GM21786 (cell line): ENCODE results near the gene SLC27A5.
A peak's percentile ranks its signal among the peaks of the same experiment; 100 is the strongest.
"Not testable (repeated sequence)": the region's sequence is repeated elsewhere in the genome, so short reads cannot be mapped to it uniquely, and the experiment has no call there.

Experiments
- ATAC-seq: cut with Tn5 transposase; IDR thresholded peaks from one replicate; pipeline ENCODE4 v1.9.1; 2021; ENCODE audit not compliant: unreplicated experiment

SLC27A5 gene

GRCh38 chr19:58531034-58531840 lies 19.4 kb upstream of the SLC27A5 start:
- ATAC-seq = no peak

GRCh38 chr19:58529405-58529804 lies 17.6 kb upstream of the SLC27A5 start:
- ATAC-seq = no peak

- ATAC-seq = no peak
Observed at GRCh38 chr19:58522709-58523108, 10.9 kb upstream of the SLC27A5 start.

- no peak for ATAC-seq
Observed at GRCh38 chr19:58521651-58522050, 9.9 kb upstream of the SLC27A5 start.

- no peak for ATAC-seq
Observed at GRCh38 chr19:58520257-58520599, 8.4 kb upstream of the SLC27A5 start.

- ATAC-seq = peak; percentile 73
Observed at GRCh38 chr19:58519355-58520256, 7.8 kb upstream of the SLC27A5 start, which contains the start of gene ZBTB45. TSS of gene ZBTB45 (minus strand) at chr19:58519810. CDS start at chr19:58517673, 2,137 bp downstream.

GRCh38 chr19:58519087-58519354 lies 7.2 kb upstream of the SLC27A5 start:
- peak; percentile 4 for ATAC-seq

GRCh38 chr19:58518256-58519086 lies 6.7 kb upstream of the SLC27A5 start:
- no peak for ATAC-seq

- ATAC-seq = no peak
Observed at GRCh38 chr19:58516964-58517833, 5.4 kb upstream of the SLC27A5 start.

GRCh38 chr19:58516246-58516836 lies 4.5 kb upstream of the SLC27A5 start:
- no peak for ATAC-seq

GRCh38 chr19:58515259-58515658 lies 3.5 kb upstream of the SLC27A5 start:
- no peak for ATAC-seq

- ATAC-seq = no peak
Observed at GRCh38 chr19:58514564-58515022, 2.8 kb upstream of the SLC27A5 start.

- peak; percentile 71 for ATAC-seq
Observed at GRCh38 chr19:58513694-58514563, 2.1 kb upstream of the SLC27A5 start.

GRCh38 chr19:58513213-58513693 lies 1.5 kb upstream of the SLC27A5 start:
- no peak for ATAC-seq

GRCh38 chr19:58510084-58510862 lies 1.5 kb downstream of the SLC27A5 start:
- no peak for ATAC-seq

GRCh38 chr19:58509731-58510083 lies 2.1 kb downstream of the SLC27A5 start:
- ATAC-seq = no peak

- not testable (repeated sequence) for ATAC-seq
Observed at GRCh38 chr19:58507602-58508223, 4.1 kb downstream of the SLC27A5 start.

GRCh38 chr19:58500242-58500641 lies 11.6 kb downstream of the SLC27A5 start:
- ATAC-seq = no peak
